Gastroesophageal sphincter (tissue), 3 donors: Measurements from ENCODE around the gene C5orf63.

Experiments
- CTCF ChIP-seq, 4 experiments: fragments of 200-600 bp in 2 of 4; fragments of 450-650 bp in 2 of 4; sonication (generic) in 1 of 4; IDR thresholded peaks; one replicate each; pipeline ENCODE4 v1.5.1; 2017 to 2019; ENCODE audit warnings: antibody characterized with exemption in 4 of 4, mild to moderate bottlenecking in 2 of 4, moderate library complexity in 2 of 4
- EP300 ChIP-seq: sonication (generic); formaldehyde crosslinking; IDR thresholded peaks from one replicate; pipeline ENCODE4 v1.6.1; 2017; ENCODE audit warnings: antibody characterized with exemption, mild to moderate bottlenecking
- POLR2A ChIP-seq, 2 donors: fragments of 450-650 bp; IDR thresholded peaks; one replicate each; pipeline ENCODE4 v1.6.1; 2017; ENCODE audit warnings: antibody characterized with exemption in 2 of 2, mild to moderate bottlenecking in 2 of 2, moderate library complexity in 1 of 2
- POLR2AphosphoS5 ChIP-seq: sonication (generic); formaldehyde crosslinking; IDR thresholded peaks from one replicate; pipeline ENCODE4 v1.6.1; 2017; ENCODE audit warnings: antibody characterized with exemption

- no peak for TF ChIP-seq CTCF (IDR thresholded peaks at IDR 0.05)
- TF ChIP-seq POLR2A (IDR thresholded peaks at IDR 0.05), result no peak
- no peak for TF ChIP-seq POLR2AphosphoS5
- no peak for TF ChIP-seq EP300
Observed at GRCh38 chr5:127063257-127063913, 9.9 kb downstream of the C5orf63 start.
